SU-DHL-6 (cell line): ENCODE measurements around the gene SCARF1.

ENCODE experiments used
- H2AFZ ChIP-seq: fragments of 200-600 bp; sonication (generic); 2 replicates; pipeline ENCODE4 v1.6.1; 2014; ENCODE audit warnings: low read depth, mild to moderate bottlenecking, moderate library complexity, mixed read lengths, antibody characterized with exemption, low read length; ENCODE audit not compliant: severe bottlenecking
- H3F3A ChIP-seq: fragments of 200-600 bp; shearing (Covaris generic); 2 replicates; pipeline ENCODE4 v1.6.0; 2016; ENCODE audit warnings: antibody characterized with exemption, mild to moderate bottlenecking; ENCODE audit not compliant: insufficient read depth
- H3K27ac ChIP-seq: fragments of 200-600 bp; sonication (generic); 2 replicates; pipeline ENCODE4 v1.5.1; 2016; ENCODE audit warnings: low read depth, mild to moderate bottlenecking, low read length, moderate library complexity, mixed read lengths
- H3K27me3 ChIP-seq: fragments of 200-600 bp; sonication (generic), shearing (Covaris generic); 2 replicates; pipeline ENCODE4 v1.6.0; 2014; ENCODE audit warnings: mild to moderate bottlenecking, low read length
- H3K36me3 ChIP-seq: fragments of 200-600 bp; sonication (generic); 2 replicates; pipeline ENCODE4 v1.6.1; 2014; ENCODE audit warnings: mild to moderate bottlenecking, low read length, mixed read lengths
- H3K4me2 ChIP-seq: fragments of 300-600, 200-600 bp; shearing (Covaris generic), sonication (generic); 2 replicates; pipeline ENCODE4 v1.6.0; 2014; ENCODE audit warnings: low read length, low read depth, mild to moderate bottlenecking; ENCODE audit not compliant: poor library complexity, severe bottlenecking
- H3K4me3 ChIP-seq: fragments of 200-600 bp; sonication (generic); 2 replicates; pipeline ENCODE4 v1.5.1; 2014; ENCODE audit warnings: antibody characterized with exemption, low read length, mild to moderate bottlenecking, mixed read lengths; ENCODE audit not compliant: insufficient read depth, poor library complexity, severe bottlenecking
- H3K79me2 ChIP-seq: fragments of 200-600 bp; sonication (generic); 2 replicates; pipeline ENCODE4 v1.6.1; 2014; ENCODE audit warnings: mild to moderate bottlenecking, low read length, moderate library complexity; ENCODE audit not compliant: insufficient read depth
- H3K9ac ChIP-seq: fragments of 200-600 bp; sonication (generic); 2 replicates; pipeline ENCODE4 v1.7.0; 2014; ENCODE audit warnings: mild to moderate bottlenecking, low read length
- H3K9me2 ChIP-seq: fragments of 200-600 bp; sonication (generic); replicated peaks from 2 replicates; pipeline ENCODE4 v1.6.1; 2014; ENCODE audit warnings: low read length; ENCODE audit not compliant: insufficient read depth
- H3K9me3 ChIP-seq: fragments of 200-600 bp; sonication (generic); 2 replicates; pipeline ENCODE4 v1.6.1; 2014; ENCODE audit warnings: low read length, mixed read lengths; ENCODE audit not compliant: insufficient read depth
- H4K20me1 ChIP-seq: fragments of 200-600 bp; sonication (generic); 2 replicates; pipeline ENCODE4 v1.6.1; 2014; ENCODE audit warnings: low read depth, mild to moderate bottlenecking, antibody characterized with exemption, low read length, moderate library complexity, mixed read lengths
- CTCF ChIP-seq: fragments of 200-600 bp; sonication (generic); IDR thresholded peaks from one replicate; pipeline ENCODE4 v1.5.1; 2017; ENCODE audit warnings: antibody characterized with exemption, mild to moderate bottlenecking, low read length, moderate library complexity; ENCODE audit not compliant: insufficient read depth, poor library complexity, severe bottlenecking
- EZH2phosphoT487 ChIP-seq: fragments of 200-600 bp; sonication (generic), shearing (Covaris generic); conservative IDR thresholded peaks from 2 replicates; pipeline ENCODE4 v1.6.1; 2018; ENCODE audit warnings: mild to moderate bottlenecking, antibody characterized with exemption, low read length, moderate library complexity, mixed read lengths

The SCARF1 gene

DNA sequence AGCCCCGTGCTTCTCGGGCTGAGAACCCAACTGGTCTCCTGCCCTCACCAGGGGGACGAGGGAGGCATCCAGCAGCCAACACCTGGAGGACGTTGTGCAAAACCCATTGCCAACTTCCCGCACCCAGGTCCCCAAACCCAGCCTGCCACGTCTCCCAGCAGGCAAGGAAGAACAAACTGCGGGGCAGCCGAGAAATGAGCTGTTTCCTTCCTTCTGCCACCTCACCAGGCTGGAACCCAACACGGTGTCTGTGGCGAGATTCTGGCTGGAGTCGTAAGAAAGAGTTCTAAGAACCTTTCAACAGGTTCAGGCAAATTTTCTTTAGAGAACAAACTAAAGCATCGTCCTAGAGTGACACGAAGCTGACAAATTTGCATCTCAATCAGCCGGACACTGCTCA lies 20.5 kb downstream of the SCARF1 start:
- Histone ChIP-seq H4K20me1 (no peaks in the 10 kb centered on the region), H2AFZ (no peak overlapping the region), H3K79me2 (peaks cover 35% of the 10 kb centered on the region), H3K27ac (peak overlapping the region; percentile 86), H3K9me2 (no peaks in the 10 kb centered on the region), H3K4me2 (peak overlapping the region; percentile 85), H3K36me3 (no peaks in the 10 kb centered on the region), H3K27me3 (no peaks in the 10 kb centered on the region), H3K4me3 (no peak overlapping the region), H3K9me3 (no peaks in the 10 kb centered on the region), H3F3A (peaks cover 18% of the 10 kb centered on the region), H3K9ac (0 out of 2 replicates have a peak overlapping the region, but pooled peaks have one; percentile 81)
- TF ChIP-seq CTCF, result no peak
- TF ChIP-seq EZH2phosphoT487, result no peak

DNA sequence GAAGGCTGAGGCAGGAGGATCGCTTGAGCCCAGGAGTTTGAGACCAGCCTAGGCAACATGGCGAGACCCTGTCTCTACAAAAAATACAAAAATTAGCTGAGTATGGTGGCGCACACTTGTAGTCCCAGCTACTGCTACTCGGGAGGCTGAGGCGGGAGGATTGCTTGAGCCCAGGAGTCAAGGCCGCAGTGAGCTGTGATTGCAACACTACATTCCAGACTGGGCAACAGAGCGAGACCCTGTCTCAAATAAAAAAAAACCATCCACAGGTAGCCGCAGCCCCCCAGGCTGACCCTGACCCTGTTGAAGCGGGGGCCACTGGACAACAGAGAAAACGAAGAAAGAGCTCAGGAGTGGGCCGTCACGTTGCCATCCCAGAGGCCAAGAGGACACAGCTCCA lies 20.9 kb downstream of the SCARF1 start:
- H3K27ac ChIP-seq, result no peak overlapping the region
- TF ChIP-seq EZH2phosphoT487 (no peak), CTCF (no peak)
- peaks cover 35% of the 10 kb centered on the region for H3K79me2 ChIP-seq
- no peak overlapping the region for H3K4me3 ChIP-seq
- H3K36me3 ChIP-seq, result no peaks in the 10 kb centered on the region
- H2AFZ ChIP-seq, result no peak overlapping the region
- no peaks in the 10 kb centered on the region for H3K9me2 ChIP-seq
- no peak overlapping the region for H3K4me2 ChIP-seq
- H3F3A ChIP-seq, result peaks cover 18% of the 10 kb centered on the region
- no peaks in the 10 kb centered on the region for H3K27me3 ChIP-seq
- no peak overlapping the region for H3K9ac ChIP-seq
- no peaks in the 10 kb centered on the region for H4K20me1 ChIP-seq
- H3K9me3 ChIP-seq, result no peaks in the 10 kb centered on the region

- H3K79me2 ChIP-seq, result peaks cover 35% of the 10 kb centered on the region
- no peaks in the 10 kb centered on the region for H3K9me2 ChIP-seq
- no peaks in the 10 kb centered on the region for H3K27me3 ChIP-seq
- TF ChIP-seq EZH2phosphoT487, result no peak
- no peak for TF ChIP-seq CTCF
- no peaks in the 10 kb centered on the region for H3K9me3 ChIP-seq
- H3F3A ChIP-seq, result peaks cover 18% of the 10 kb centered on the region
- H3K4me2 ChIP-seq, result no peak overlapping the region
- no peak overlapping the region for H2AFZ ChIP-seq
- no peaks in the 10 kb centered on the region for H4K20me1 ChIP-seq
- no peak overlapping the region for H3K9ac ChIP-seq
- no peak overlapping the region for H3K27ac ChIP-seq
- H3K4me3 ChIP-seq, result no peak overlapping the region
- H3K36me3 ChIP-seq, result no peaks in the 10 kb centered on the region
These were observed 22.4 kb downstream of the SCARF1 start for GRCh38 chr17:1623057-1623630.
